GM12878 (cell line): Measurements from ENCODE around the gene TNRC18.

ENCODE experiments used
- CREB1 ChIP-seq: IDR thresholded peaks from 2 replicates; pipeline ENCODE4 v1.6.1; 2012; ENCODE audit warnings: low read depth, mild to moderate bottlenecking, inconsistent platforms
- EZH2 ChIP-seq: IDR thresholded peaks from 2 replicates; pipeline ENCODE4 v1.6.1; 2012; ENCODE audit warnings: low read depth, mild to moderate bottlenecking, control low read depth, inconsistent platforms, low read length, borderline replicate concordance; ENCODE audit not compliant: control insufficient read depth
- FOXM1 ChIP-seq: IDR thresholded peaks from 2 replicates; pipeline ENCODE4 v1.6.1; 2012; ENCODE audit warnings: low read depth, mild to moderate bottlenecking, inconsistent platforms, low read length, moderate library complexity
- NRF1 ChIP-seq: conservative IDR thresholded peaks from 2 replicates; pipeline ENCODE4 v1.6.1; 2011; ENCODE audit warnings: mild to moderate bottlenecking, low read depth, low read length, improper control_type of control experiment
- POLR2AphosphoS5 ChIP-seq: IDR thresholded peaks from 2 replicates; pipeline ENCODE4 v1.6.1; 2011; ENCODE audit warnings: mild to moderate bottlenecking, low read length, inconsistent platforms
- RAD21 ChIP-seq: IDR thresholded peaks from 2 replicates; pipeline ENCODE4 v1.6.1; 2011; ENCODE audit warnings: mild to moderate bottlenecking, low read depth, low read length, moderate library complexity; ENCODE audit not compliant: insufficient read depth
- TF ChIP-seq, protein P1 (sequence below), 3 experiments: IDR thresholded peaks in 2 of 3; conservative IDR thresholded peaks in 1 of 3; 2 replicates each; pipeline ENCODE4 v1.5.1; 2011; ENCODE audit warnings: low read depth in 3 of 3, low read length in 3 of 3, mild to moderate bottlenecking in 3 of 3, control low read depth in 2 of 3, moderate library complexity in 2 of 3, inconsistent platforms in 1 of 3, mixed read lengths in 1 of 3; ENCODE audit not compliant: control insufficient read depth in 2 of 3, insufficient read depth in 1 of 3; ENCODE audit errors: extremely low read depth in 1 of 3
- TF ChIP-seq, protein P2 (sequence below): IDR thresholded peaks from 2 replicates; pipeline ENCODE4 v1.6.1; 2012; ENCODE audit warnings: mild to moderate bottlenecking, low read depth, low read length

DNA sequence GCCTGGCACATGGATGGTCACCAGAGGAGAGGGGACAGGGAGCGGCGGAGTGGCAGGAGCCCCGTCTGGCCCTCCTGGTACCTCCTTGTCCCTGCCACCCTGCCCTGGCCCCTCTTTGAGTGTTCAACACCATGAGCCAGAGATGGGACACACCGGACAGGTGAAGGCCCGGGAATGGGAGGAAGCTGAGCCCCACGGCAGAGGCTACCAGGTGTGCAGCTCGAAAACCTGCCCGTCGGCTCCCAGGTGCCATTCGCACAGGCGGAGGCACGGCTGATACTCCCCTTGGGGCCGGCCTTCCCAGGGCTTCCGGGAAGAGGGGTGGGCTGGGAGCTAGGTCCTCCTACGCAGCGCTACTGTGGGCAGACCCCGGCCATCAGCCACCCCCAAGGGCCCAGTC, 44.1 kb downstream of the TNRC18 start:
- TF ChIP-seq EZH2 (no peak), CREB1 (no peak), FOXM1 (no peak), POLR2AphosphoS5 (no peak), NRF1 (no peak), RAD21 (no peak)
- TF ChIP-seq, protein P1, sequence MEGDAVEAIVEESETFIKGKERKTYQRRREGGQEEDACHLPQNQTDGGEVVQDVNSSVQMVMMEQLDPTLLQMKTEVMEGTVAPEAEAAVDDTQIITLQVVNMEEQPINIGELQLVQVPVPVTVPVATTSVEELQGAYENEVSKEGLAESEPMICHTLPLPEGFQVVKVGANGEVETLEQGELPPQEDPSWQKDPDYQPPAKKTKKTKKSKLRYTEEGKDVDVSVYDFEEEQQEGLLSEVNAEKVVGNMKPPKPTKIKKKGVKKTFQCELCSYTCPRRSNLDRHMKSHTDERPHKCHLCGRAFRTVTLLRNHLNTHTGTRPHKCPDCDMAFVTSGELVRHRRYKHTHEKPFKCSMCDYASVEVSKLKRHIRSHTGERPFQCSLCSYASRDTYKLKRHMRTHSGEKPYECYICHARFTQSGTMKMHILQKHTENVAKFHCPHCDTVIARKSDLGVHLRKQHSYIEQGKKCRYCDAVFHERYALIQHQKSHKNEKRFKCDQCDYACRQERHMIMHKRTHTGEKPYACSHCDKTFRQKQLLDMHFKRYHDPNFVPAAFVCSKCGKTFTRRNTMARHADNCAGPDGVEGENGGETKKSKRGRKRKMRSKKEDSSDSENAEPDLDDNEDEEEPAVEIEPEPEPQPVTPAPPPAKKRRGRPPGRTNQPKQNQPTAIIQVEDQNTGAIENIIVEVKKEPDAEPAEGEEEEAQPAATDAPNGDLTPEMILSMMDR (IDR thresholded peaks at IDR 0.05 in 2 of 3, conservative IDR thresholded peaks at IDR 0.05 in 1 of 3; ENCODE audit: control insufficient read depth in 2 of 3, extremely low read depth in 1 of 3, insufficient read depth in 1 of 3, low read depth in 3 of 3, low read length in 3 of 3), result no peak
- TF ChIP-seq, protein P2, sequence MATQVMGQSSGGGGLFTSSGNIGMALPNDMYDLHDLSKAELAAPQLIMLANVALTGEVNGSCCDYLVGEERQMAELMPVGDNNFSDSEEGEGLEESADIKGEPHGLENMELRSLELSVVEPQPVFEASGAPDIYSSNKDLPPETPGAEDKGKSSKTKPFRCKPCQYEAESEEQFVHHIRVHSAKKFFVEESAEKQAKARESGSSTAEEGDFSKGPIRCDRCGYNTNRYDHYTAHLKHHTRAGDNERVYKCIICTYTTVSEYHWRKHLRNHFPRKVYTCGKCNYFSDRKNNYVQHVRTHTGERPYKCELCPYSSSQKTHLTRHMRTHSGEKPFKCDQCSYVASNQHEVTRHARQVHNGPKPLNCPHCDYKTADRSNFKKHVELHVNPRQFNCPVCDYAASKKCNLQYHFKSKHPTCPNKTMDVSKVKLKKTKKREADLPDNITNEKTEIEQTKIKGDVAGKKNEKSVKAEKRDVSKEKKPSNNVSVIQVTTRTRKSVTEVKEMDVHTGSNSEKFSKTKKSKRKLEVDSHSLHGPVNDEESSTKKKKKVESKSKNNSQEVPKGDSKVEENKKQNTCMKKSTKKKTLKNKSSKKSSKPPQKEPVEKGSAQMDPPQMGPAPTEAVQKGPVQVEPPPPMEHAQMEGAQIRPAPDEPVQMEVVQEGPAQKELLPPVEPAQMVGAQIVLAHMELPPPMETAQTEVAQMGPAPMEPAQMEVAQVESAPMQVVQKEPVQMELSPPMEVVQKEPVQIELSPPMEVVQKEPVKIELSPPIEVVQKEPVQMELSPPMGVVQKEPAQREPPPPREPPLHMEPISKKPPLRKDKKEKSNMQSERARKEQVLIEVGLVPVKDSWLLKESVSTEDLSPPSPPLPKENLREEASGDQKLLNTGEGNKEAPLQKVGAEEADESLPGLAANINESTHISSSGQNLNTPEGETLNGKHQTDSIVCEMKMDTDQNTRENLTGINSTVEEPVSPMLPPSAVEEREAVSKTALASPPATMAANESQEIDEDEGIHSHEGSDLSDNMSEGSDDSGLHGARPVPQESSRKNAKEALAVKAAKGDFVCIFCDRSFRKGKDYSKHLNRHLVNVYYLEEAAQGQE, result no peak
